ENCODE measurements around the gene GDPD4.

The GDPD4 gene

GRCh38 chr11:77214557-77214956 is 86.9 kb downstream of the GDPD4 start:
- TF ChIP-seq CTCF (IDR thresholded peaks at IDR 0.05; ENCODE audit: poor library complexity, severe bottlenecking) = no peak
- no peaks in the 10 kb centered on the region for H3K27me3 ChIP-seq (ENCODE audit: insufficient read depth, poor library complexity, severe bottlenecking)
- H3K36me3 ChIP-seq (ENCODE audit: low read depth) = no peaks in the 10 kb centered on the region
- no peaks in the 10 kb centered on the region for H3K4me1 ChIP-seq (ENCODE audit: insufficient read depth, poor library complexity, severe bottlenecking)
- H3K27ac ChIP-seq (ENCODE audit: poor library complexity, severe bottlenecking) = no peak overlapping the region
- no peak for DNase-seq (ENCODE audit: low spot score)
- no peak overlapping the region for H3K4me3 ChIP-seq (ENCODE audit: severe bottlenecking)
- no peak for ATAC-seq (ENCODE audit: low read depth)
- no peaks in the 10 kb centered on the region for H3K9me3 ChIP-seq (ENCODE audit: severe bottlenecking)

GRCh38 chr11:77213589-77214428 is 87.7 kb downstream of the GDPD4 start:
- no peak for TF ChIP-seq CTCF (IDR thresholded peaks at IDR 0.05; ENCODE audit: poor library complexity, severe bottlenecking)
- Histone ChIP-seq H3K9me3 (ENCODE audit: severe bottlenecking) (no peaks in the 10 kb centered on the region), H3K36me3 (ENCODE audit: low read depth) (no peaks in the 10 kb centered on the region), H3K4me1 (ENCODE audit: insufficient read depth, poor library complexity, severe bottlenecking) (no peaks in the 10 kb centered on the region), H3K4me3 (ENCODE audit: severe bottlenecking) (no peak overlapping the region), H3K27ac (ENCODE audit: poor library complexity, severe bottlenecking) (no peak overlapping the region), H3K27me3 (ENCODE audit: insufficient read depth, poor library complexity, severe bottlenecking) (no peaks in the 10 kb centered on the region)
- DNase-seq (ENCODE audit: low spot score) (no peak), ATAC-seq (ENCODE audit: low read depth) (no peak)

- H3K9me3 ChIP-seq (ENCODE audit: severe bottlenecking) = no peaks in the 10 kb centered on the region
- ATAC-seq (ENCODE audit: low read depth) (no peak), DNase-seq (ENCODE audit: low spot score) (no peak)
- no peak overlapping the region for H3K4me3 ChIP-seq (ENCODE audit: severe bottlenecking)
- no peaks in the 10 kb centered on the region for H3K4me1 ChIP-seq (ENCODE audit: insufficient read depth, poor library complexity, severe bottlenecking)
- TF ChIP-seq CTCF (IDR thresholded peaks at IDR 0.05; ENCODE audit: poor library complexity, severe bottlenecking) = no peak
- H3K27me3 ChIP-seq (ENCODE audit: insufficient read depth, poor library complexity, severe bottlenecking) = no peaks in the 10 kb centered on the region
- no peaks in the 10 kb centered on the region for H3K36me3 ChIP-seq (ENCODE audit: low read depth)
- no peak overlapping the region for H3K27ac ChIP-seq (ENCODE audit: poor library complexity, severe bottlenecking)
Observed at GRCh38 chr11:77213029-77213579, 88.4 kb downstream of the GDPD4 start.

- no peaks in the 10 kb centered on the region for H3K4me1 ChIP-seq (ENCODE audit: insufficient read depth, poor library complexity, severe bottlenecking)
- no peak overlapping the region for H3K27ac ChIP-seq (ENCODE audit: poor library complexity, severe bottlenecking)
- no peak for ATAC-seq (ENCODE audit: low read depth)
- H3K4me3 ChIP-seq (ENCODE audit: severe bottlenecking) = no peak overlapping the region
- no peak for DNase-seq (ENCODE audit: low spot score)
- H3K36me3 ChIP-seq (ENCODE audit: low read depth) = no peaks in the 10 kb centered on the region
- no peaks in the 10 kb centered on the region for H3K9me3 ChIP-seq (ENCODE audit: severe bottlenecking)
- H3K27me3 ChIP-seq (ENCODE audit: insufficient read depth, poor library complexity, severe bottlenecking) = no peaks in the 10 kb centered on the region
- TF ChIP-seq CTCF (IDR thresholded peaks at IDR 0.05; ENCODE audit: poor library complexity, severe bottlenecking) = no peak
Observed at GRCh38 chr11:77212314-77213007, 89.0 kb downstream of the GDPD4 start.

All from RWPE2 (cell line).